Breast epithelium (tissue), 3 donors: ENCODE results near the gene NSD2.

Experiments
- POLR2A ChIP-seq: fragments of 450-650 bp; IDR thresholded peaks from one replicate; pipeline ENCODE4 v1.6.1; 2016; ENCODE audit warnings: antibody characterized with exemption, mild to moderate bottlenecking, moderate library complexity
- TF ChIP-seq, protein P1 (sequence below), 3 donors: fragments of 450-650 bp; IDR thresholded peaks; one replicate each; pipeline ENCODE4 v1.5.1; 2016 to 2017; ENCODE audit warnings: antibody characterized with exemption in 3 of 3, mild to moderate bottlenecking in 3 of 3, moderate library complexity in 3 of 3

DNA sequence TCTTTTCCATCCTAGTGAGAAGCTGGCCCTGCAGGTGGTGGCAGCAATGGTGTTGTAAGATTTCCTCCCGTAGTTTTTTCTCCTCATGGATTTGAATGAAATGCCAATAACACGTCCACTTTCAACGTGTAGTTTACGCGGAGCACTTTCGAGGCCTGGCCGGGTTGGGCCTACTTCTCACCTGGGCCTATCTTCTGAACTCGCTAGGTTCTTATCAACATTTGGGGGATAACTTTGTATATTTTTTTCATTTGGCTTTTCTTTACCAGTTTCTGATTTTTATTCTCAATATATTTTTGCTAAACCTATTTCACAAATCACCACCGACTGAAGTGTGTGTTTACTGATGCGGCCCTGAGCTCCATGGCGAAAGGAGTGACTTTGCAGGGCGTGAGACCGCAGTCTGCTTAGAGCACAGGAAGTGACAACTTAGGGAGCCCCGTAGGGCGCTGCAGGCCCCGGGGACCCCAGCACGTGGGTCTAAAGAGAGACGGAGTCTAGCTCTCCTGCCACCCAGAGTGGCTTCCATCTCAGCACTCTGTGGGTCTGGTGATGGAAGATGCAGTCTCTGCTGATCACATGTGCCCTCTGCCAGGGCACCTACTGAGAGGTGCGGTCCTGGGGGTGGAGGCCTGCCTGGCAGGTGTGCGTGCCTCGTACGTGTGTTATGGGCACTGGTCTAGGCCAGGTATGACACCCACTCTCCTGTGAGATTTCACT, 108.4 kb downstream of the NSD2 start:
- TF ChIP-seq, protein P1, sequence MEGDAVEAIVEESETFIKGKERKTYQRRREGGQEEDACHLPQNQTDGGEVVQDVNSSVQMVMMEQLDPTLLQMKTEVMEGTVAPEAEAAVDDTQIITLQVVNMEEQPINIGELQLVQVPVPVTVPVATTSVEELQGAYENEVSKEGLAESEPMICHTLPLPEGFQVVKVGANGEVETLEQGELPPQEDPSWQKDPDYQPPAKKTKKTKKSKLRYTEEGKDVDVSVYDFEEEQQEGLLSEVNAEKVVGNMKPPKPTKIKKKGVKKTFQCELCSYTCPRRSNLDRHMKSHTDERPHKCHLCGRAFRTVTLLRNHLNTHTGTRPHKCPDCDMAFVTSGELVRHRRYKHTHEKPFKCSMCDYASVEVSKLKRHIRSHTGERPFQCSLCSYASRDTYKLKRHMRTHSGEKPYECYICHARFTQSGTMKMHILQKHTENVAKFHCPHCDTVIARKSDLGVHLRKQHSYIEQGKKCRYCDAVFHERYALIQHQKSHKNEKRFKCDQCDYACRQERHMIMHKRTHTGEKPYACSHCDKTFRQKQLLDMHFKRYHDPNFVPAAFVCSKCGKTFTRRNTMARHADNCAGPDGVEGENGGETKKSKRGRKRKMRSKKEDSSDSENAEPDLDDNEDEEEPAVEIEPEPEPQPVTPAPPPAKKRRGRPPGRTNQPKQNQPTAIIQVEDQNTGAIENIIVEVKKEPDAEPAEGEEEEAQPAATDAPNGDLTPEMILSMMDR (IDR thresholded peaks at IDR 0.05): no peak
- TF ChIP-seq POLR2A: no peak
